Mammary epithelial cell (primary cell): ENCODE measurements around the gene RSU1.

ENCODE experiments used
- EZH2 ChIP-seq: IDR thresholded peaks from 2 replicates; pipeline ENCODE4 v1.6.1; 2012; ENCODE audit warnings: low read length, inconsistent platforms, borderline replicate concordance
- TF ChIP-seq, protein P1 (sequence below), 2 donors: IDR thresholded peaks in 1 of 2; conservative IDR thresholded peaks in 1 of 2; 2 replicates each; pipeline ENCODE4 v1.5.1; 2011 to 2012; ENCODE audit warnings: inconsistent platforms in 2 of 2, low read length in 2 of 2, mild to moderate bottlenecking in 2 of 2, control low read depth in 1 of 2, low read depth in 1 of 2; ENCODE audit not compliant: insufficient read depth in 1 of 2; ENCODE audit errors: extremely low read depth in 1 of 2

DNA sequence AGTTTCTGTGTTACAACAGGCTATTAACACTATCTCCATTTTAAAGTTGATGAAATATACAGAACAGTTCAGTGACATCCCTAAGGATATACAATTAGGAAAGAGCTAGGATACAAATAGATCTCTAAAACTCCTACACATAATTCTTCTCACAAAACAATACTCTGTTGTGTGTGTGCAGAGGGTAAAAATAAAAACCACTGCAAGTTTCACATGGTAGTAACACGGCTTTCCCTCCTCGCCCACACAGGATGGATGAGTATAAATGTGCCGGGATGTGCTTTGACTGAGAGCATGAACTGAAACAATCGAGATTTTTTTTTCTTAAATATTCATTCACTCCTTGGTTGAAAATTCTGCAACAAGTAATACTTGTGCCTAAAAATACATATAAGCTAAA, 164.0 kb downstream of the RSU1 start:
- TF ChIP-seq, protein P1, sequence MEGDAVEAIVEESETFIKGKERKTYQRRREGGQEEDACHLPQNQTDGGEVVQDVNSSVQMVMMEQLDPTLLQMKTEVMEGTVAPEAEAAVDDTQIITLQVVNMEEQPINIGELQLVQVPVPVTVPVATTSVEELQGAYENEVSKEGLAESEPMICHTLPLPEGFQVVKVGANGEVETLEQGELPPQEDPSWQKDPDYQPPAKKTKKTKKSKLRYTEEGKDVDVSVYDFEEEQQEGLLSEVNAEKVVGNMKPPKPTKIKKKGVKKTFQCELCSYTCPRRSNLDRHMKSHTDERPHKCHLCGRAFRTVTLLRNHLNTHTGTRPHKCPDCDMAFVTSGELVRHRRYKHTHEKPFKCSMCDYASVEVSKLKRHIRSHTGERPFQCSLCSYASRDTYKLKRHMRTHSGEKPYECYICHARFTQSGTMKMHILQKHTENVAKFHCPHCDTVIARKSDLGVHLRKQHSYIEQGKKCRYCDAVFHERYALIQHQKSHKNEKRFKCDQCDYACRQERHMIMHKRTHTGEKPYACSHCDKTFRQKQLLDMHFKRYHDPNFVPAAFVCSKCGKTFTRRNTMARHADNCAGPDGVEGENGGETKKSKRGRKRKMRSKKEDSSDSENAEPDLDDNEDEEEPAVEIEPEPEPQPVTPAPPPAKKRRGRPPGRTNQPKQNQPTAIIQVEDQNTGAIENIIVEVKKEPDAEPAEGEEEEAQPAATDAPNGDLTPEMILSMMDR (conservative IDR thresholded peaks at IDR 0.05 in 1 of 2, IDR thresholded peaks at IDR 0.05 in 1 of 2; ENCODE audit: extremely low read depth in 1 of 2, insufficient read depth in 1 of 2, low read depth in 1 of 2, low read length in 2 of 2) = no peak
- no peak for TF ChIP-seq EZH2
